Retinal pigment epithelial cell (primary cell): ENCODE measurements around the gene SEC31A.
A peak's percentile ranks its signal among the peaks of the same experiment; 100 is the strongest.

Source experiments
- DNase-seq: peaks from one replicate; pipeline ENCODE4 v3.0.0-alpha.2; 2010; ENCODE audit warnings: low read depth
- H3K4me3 ChIP-seq: 2 replicates; pipeline ENCODE4 v1.5.1; 2011; ENCODE audit warnings: mild to moderate bottlenecking, low read length, control low read depth, moderate library complexity
- TF ChIP-seq, protein P1 (sequence below): conservative IDR thresholded peaks from 2 replicates; pipeline ENCODE4 v1.5.1; 2011; ENCODE audit warnings: low read depth, low read length, control low read depth, inconsistent platforms

Gene SEC31A

GRCh38 chr4:82775243-82775642 is 115.7 kb downstream of the SEC31A start:
- no peak for DNase-seq
- TF ChIP-seq, protein P1, sequence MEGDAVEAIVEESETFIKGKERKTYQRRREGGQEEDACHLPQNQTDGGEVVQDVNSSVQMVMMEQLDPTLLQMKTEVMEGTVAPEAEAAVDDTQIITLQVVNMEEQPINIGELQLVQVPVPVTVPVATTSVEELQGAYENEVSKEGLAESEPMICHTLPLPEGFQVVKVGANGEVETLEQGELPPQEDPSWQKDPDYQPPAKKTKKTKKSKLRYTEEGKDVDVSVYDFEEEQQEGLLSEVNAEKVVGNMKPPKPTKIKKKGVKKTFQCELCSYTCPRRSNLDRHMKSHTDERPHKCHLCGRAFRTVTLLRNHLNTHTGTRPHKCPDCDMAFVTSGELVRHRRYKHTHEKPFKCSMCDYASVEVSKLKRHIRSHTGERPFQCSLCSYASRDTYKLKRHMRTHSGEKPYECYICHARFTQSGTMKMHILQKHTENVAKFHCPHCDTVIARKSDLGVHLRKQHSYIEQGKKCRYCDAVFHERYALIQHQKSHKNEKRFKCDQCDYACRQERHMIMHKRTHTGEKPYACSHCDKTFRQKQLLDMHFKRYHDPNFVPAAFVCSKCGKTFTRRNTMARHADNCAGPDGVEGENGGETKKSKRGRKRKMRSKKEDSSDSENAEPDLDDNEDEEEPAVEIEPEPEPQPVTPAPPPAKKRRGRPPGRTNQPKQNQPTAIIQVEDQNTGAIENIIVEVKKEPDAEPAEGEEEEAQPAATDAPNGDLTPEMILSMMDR: no peak
- no peak overlapping the region for H3K4me3 ChIP-seq

DNA sequence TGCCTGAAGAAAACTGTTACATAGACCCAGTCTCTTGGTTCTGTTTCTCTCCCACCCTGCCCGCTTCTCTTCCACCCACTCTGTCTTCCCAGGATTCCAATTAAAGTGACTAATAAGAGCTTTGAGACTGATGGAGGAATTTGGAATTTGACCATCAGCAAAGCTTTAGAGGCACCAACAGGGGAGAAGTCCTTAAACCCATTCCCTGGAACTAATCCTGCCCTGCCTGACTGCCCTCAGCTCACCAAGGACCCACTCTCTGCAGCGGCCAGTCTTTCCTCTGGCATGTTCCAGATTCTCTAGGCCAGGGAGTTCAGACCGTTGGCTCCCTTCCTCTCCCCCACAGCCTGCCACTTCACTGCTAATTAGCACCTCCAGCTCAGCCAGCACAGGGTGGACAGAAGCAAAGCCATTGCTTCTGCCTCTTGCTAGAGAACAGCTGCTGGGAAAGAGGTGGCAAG is 116.2 kb downstream of the SEC31A start:
- TF ChIP-seq, protein P1: no peak
- DNase-seq: peak; percentile 75
- no peak overlapping the region for H3K4me3 ChIP-seq

DNA sequence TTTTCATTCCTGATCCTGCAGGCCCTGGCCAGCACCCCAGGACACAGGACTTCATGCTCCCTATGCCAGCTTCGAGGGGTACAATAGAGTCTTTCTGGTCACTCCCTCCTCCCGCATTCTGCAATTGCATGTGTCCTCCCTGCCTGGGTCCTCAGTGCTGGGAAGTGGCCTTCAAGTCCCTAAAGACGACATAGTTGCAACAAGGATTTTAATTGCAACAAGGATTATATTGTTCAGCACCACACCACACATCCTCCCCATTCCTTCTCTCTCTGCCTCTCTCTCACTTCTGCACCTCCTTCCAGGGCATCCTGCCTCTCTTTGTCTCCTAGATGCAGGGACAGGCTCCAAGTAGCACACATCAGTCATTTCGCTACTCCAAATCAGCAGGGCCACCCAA is 117.9 kb downstream of the SEC31A start:
- TF ChIP-seq, protein P1: no peak
- DNase-seq: no peak
- no peak overlapping the region for H3K4me3 ChIP-seq

- H3K4me3 ChIP-seq: no peak overlapping the region
- TF ChIP-seq, protein P1: no peak
- DNase-seq: no peak
These were observed 120.3 kb downstream of the SEC31A start for GRCh38 chr4:82770607-82771006.
